ENCODE measurements around the gene PRDX1.

Gene PRDX1

GRCh38 chr1:45507195-45507594 lies 14.5 kb downstream of the PRDX1 start:
- ChIA-PET POLR2A (no interaction called here), CTCF (no interaction called here)
- TF ChIP-seq HDGF (IDR thresholded peaks at IDR 0.05; ENCODE audit: borderline replicate concordance): no peak
- TF ChIP-seq ARNT (IDR thresholded peaks at IDR 0.05): no peak
- no peak for TF ChIP-seq L3MBTL2 (conservative IDR thresholded peaks at IDR 0.05)
- TF ChIP-seq CTBP1 (IDR thresholded peaks at IDR 0.05; ENCODE audit: borderline replicate concordance): no peak
- no peak for TF ChIP-seq SUZ12 (IDR thresholded peaks at IDR 0.05)
- TF ChIP-seq FOXA1 (IDR thresholded peaks at IDR 0.05): no peak
- no peak for TF ChIP-seq SP1 (IDR thresholded peaks at IDR 0.05)
- TF ChIP-seq NFRKB (IDR thresholded peaks at IDR 0.05): no peak
- no peak for TF ChIP-seq FOXK2 (IDR thresholded peaks at IDR 0.05)
- no peak for TF ChIP-seq BHLHE40 (IDR thresholded peaks at IDR 0.05; ENCODE audit: borderline replicate concordance)
- TF ChIP-seq PKNOX1 (IDR thresholded peaks at IDR 0.05): no peak
- TF ChIP-seq TARDBP (IDR thresholded peaks at IDR 0.05): no peak
- TF ChIP-seq ZNF384 (IDR thresholded peaks at IDR 0.05): no peak
- no peak for TF ChIP-seq LEF1 (IDR thresholded peaks at IDR 0.05; ENCODE audit: borderline replicate concordance)
- TF ChIP-seq ELF4 (IDR thresholded peaks at IDR 0.05): no peak
- TF ChIP-seq FOXM1 (IDR thresholded peaks at IDR 0.05; ENCODE audit: borderline replicate concordance): no peak

GRCh38 chr1:45503462-45504360 lies 18.0 kb downstream of the PRDX1 start:
- TF ChIP-seq FOXK2 (IDR thresholded peaks at IDR 0.05) (no peak), FOXM1 (IDR thresholded peaks at IDR 0.05; ENCODE audit: borderline replicate concordance) (no peak), CTBP1 (IDR thresholded peaks at IDR 0.05; ENCODE audit: borderline replicate concordance) (no peak), SUZ12 (IDR thresholded peaks at IDR 0.05) (no peak), TARDBP (IDR thresholded peaks at IDR 0.05) (no peak), PKNOX1 (IDR thresholded peaks at IDR 0.05) (no peak), NFRKB (IDR thresholded peaks at IDR 0.05) (no peak), L3MBTL2 (conservative IDR thresholded peaks at IDR 0.05) (no peak), LEF1 (IDR thresholded peaks at IDR 0.05; ENCODE audit: borderline replicate concordance) (no peak), ZNF384 (IDR thresholded peaks at IDR 0.05) (no peak), ELF4 (IDR thresholded peaks at IDR 0.05) (no peak)
- ChIA-PET POLR2A (interaction anchor here (1.5 kb wide), 1 partner anchor 18 kb away, joined by 5 read pairs; the partner anchor contains the start of gene PRDX1), CTCF (no interaction called here)
- no peak for DNase-seq (ENCODE audit: extremely low spot score)

More at GRCh38 chr1:45507195-45507594, 14.5 kb downstream of the PRDX1 start:
- DNase-seq (ENCODE audit: extremely low spot score): no peak

- ChIA-PET CTCF (interaction anchor here (0.5 to 0.6 kb wide), 3 partner anchors 10 to 779 kb away, joined by 3 to 4 read pairs (median 3); no protein-coding TSS in a partner anchor), POLR2A (interaction anchor here (0.9 to 3.4 kb wide), 10 partner anchors 9 to 490 kb away, joined by 3 to 36 read pairs (median 4); partner anchors contain the start of genes HECTD3, PRDX1 and TESK2)
- no peak for DNase-seq (ENCODE audit: extremely low spot score)
- TF ChIP-seq PKNOX1 (IDR thresholded peaks at IDR 0.05): no peak
- TF ChIP-seq FOXA1 (IDR thresholded peaks at IDR 0.05): no peak
- TF ChIP-seq FOXM1 (IDR thresholded peaks at IDR 0.05; ENCODE audit: borderline replicate concordance): no peak
- TF ChIP-seq NFRKB (IDR thresholded peaks at IDR 0.05): no peak
- TF ChIP-seq CTBP1 (IDR thresholded peaks at IDR 0.05; ENCODE audit: borderline replicate concordance): no peak
- no peak for TF ChIP-seq HDGF (IDR thresholded peaks at IDR 0.05; ENCODE audit: borderline replicate concordance)
- TF ChIP-seq L3MBTL2 (conservative IDR thresholded peaks at IDR 0.05): no peak
- TF ChIP-seq TARDBP (IDR thresholded peaks at IDR 0.05): no peak
- TF ChIP-seq ZNF384 (IDR thresholded peaks at IDR 0.05): no peak
Observed at GRCh38 chr1:45501505-45501859, 20.2 kb downstream of the PRDX1 start.

- ChIA-PET CTCF (interaction anchor here (0.9 to 1.5 kb wide), 3 partner anchors 87 to 192 kb away, joined by 3 to 4 read pairs (median 4); no protein-coding TSS in a partner anchor), POLR2A (interaction anchor here (0.8 to 3.4 kb wide), 16 partner anchors 9 to 724 kb away, joined by 3 to 36 read pairs (median 6); partner anchors contain the start of genes AKR1A1, MUTYH, NASP and PRDX1)
- no peak for DNase-seq (ENCODE audit: extremely low spot score)
- no peak for TF ChIP-seq SUZ12 (IDR thresholded peaks at IDR 0.05)
- TF ChIP-seq NFRKB (IDR thresholded peaks at IDR 0.05): no peak
- TF ChIP-seq CTBP1 (IDR thresholded peaks at IDR 0.05; ENCODE audit: borderline replicate concordance): no peak
- TF ChIP-seq FOXA1 (IDR thresholded peaks at IDR 0.05): no peak
- TF ChIP-seq BHLHE40 (IDR thresholded peaks at IDR 0.05; ENCODE audit: borderline replicate concordance): no peak
- no peak for TF ChIP-seq PKNOX1 (IDR thresholded peaks at IDR 0.05)
- no peak for TF ChIP-seq LEF1 (IDR thresholded peaks at IDR 0.05; ENCODE audit: borderline replicate concordance)
- TF ChIP-seq ZNF384 (IDR thresholded peaks at IDR 0.05): no peak
- TF ChIP-seq SP1 (IDR thresholded peaks at IDR 0.05): no peak
- no peak for TF ChIP-seq TARDBP (IDR thresholded peaks at IDR 0.05)
- TF ChIP-seq ARNT (IDR thresholded peaks at IDR 0.05): no peak
- no peak for TF ChIP-seq FOXK2 (IDR thresholded peaks at IDR 0.05)
- no peak for TF ChIP-seq ELF4 (IDR thresholded peaks at IDR 0.05)
- TF ChIP-seq L3MBTL2 (conservative IDR thresholded peaks at IDR 0.05): no peak
- TF ChIP-seq FOXM1 (IDR thresholded peaks at IDR 0.05; ENCODE audit: borderline replicate concordance): no peak
- TF ChIP-seq HDGF (IDR thresholded peaks at IDR 0.05; ENCODE audit: borderline replicate concordance): no peak
Observed at GRCh38 chr1:45499415-45499769, 22.3 kb downstream of the PRDX1 start.

GRCh38 chr1:45498279-45498678 lies 23.4 kb downstream of the PRDX1 start:
- CTCF ChIA-PET: interaction anchor here (0.6 kb wide), 1 partner anchor 142 kb away, joined by 3 read pairs; no protein-coding TSS in a partner anchor
- no peak for DNase-seq (ENCODE audit: extremely low spot score)
- TF ChIP-seq FOXA1 (IDR thresholded peaks at IDR 0.05): no peak
- no peak for TF ChIP-seq CTBP1 (IDR thresholded peaks at IDR 0.05; ENCODE audit: borderline replicate concordance)
- TF ChIP-seq SP1 (IDR thresholded peaks at IDR 0.05): no peak
- no peak for TF ChIP-seq PKNOX1 (IDR thresholded peaks at IDR 0.05)
- TF ChIP-seq FOXK2 (IDR thresholded peaks at IDR 0.05): no peak
- TF ChIP-seq LEF1 (IDR thresholded peaks at IDR 0.05; ENCODE audit: borderline replicate concordance): no peak
- no peak for TF ChIP-seq TARDBP (IDR thresholded peaks at IDR 0.05)
- TF ChIP-seq ZNF384 (IDR thresholded peaks at IDR 0.05): no peak
- no peak for TF ChIP-seq ELF4 (IDR thresholded peaks at IDR 0.05)
- no peak for TF ChIP-seq L3MBTL2 (conservative IDR thresholded peaks at IDR 0.05)
- no peak for TF ChIP-seq FOXM1 (IDR thresholded peaks at IDR 0.05; ENCODE audit: borderline replicate concordance)
- TF ChIP-seq ARNT (IDR thresholded peaks at IDR 0.05): no peak
- TF ChIP-seq HDGF (IDR thresholded peaks at IDR 0.05; ENCODE audit: borderline replicate concordance): no peak
- no peak for TF ChIP-seq BHLHE40 (IDR thresholded peaks at IDR 0.05; ENCODE audit: borderline replicate concordance)
- TF ChIP-seq SUZ12 (IDR thresholded peaks at IDR 0.05): no peak
- no peak for TF ChIP-seq NFRKB (IDR thresholded peaks at IDR 0.05)
- POLR2A ChIA-PET: interaction anchor here (1.8 to 2.7 kb wide), 3 partner anchors 70 to 158 kb away, joined by 8 to 29 read pairs (median 10); partner anchors contain the start of genes MUTYH and TOE1

Measured in HEK293T (cell line).